ENCODE measurements around the gene NDUFS8.
A peak's percentile ranks its signal among the peaks of the same experiment; 100 is the strongest.

Gene NDUFS8

DNA sequence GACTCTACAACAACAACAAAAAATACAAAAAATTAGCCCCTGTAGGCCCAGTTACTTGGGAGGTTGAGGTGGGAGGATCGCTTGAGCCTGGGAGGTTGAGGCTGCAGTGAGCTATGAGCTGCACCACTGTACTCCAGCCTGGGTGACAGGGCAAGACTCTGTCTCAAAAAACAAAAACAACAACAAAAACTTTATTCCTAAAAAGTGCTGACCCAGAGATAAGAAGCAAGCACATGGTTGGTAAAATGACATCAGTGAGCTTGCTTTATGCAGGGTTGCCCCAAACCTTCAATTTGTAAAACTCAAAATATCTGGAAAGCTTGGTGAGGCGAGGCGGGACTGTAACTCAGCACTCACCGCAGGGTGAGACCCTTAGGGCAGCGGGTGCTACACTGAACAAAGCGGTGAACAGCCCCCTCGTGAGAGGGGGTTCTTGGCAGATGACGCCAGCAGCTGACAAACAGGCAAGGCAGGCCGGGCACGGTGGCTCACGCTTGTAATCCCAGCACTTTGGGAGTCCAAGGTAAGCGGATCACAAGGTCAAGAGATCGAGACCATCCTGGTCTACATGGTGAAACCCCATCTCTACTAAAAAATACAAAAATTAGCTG lies 4.9 kb downstream of the NDUFS8 start:
- DNase-seq (ENCODE audit: insufficient read length) (no peak), FAIRE-seq (no peak)
- TF ChIP-seq POLR2A (IDR thresholded peaks at IDR 0.05; ENCODE audit: low read depth, low read length) (no peak), TAF1 (IDR thresholded peaks at IDR 0.05; ENCODE audit: borderline replicate concordance, low read depth, low read length) (no peak), POLR2AphosphoS5 (IDR thresholded peaks at IDR 0.05; ENCODE audit: low read depth, low read length) (no peak)

DNA sequence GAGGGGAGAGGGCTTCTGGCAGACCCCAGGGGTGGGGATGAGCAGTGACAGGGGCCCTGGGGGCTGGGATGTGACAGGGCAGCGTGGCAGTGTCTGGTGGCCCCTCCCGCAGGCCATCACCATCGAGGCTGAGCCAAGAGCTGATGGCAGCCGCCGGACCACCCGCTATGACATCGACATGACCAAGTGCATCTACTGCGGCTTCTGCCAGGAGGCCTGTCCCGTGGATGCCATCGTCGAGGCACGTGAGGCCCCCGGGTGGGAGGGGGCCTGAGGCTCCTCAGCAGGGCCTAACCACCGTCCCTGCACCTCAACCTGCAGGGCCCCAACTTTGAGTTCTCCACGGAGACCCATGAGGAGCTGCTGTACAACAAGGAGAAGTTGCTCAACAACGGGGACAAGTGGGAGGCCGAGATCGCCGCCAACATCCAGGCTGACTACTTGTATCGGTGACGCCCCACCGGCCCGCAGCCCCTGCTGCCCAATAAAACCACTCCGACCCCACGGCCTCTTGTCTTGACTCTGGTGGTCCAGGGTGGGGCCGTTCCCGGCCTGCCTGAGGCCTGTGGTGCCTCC lies 5.7 kb downstream of the NDUFS8 start:
- FAIRE-seq (no peak), DNase-seq (ENCODE audit: insufficient read length) (no peak)
- no peak for TF ChIP-seq TAF1 (IDR thresholded peaks at IDR 0.05; ENCODE audit: borderline replicate concordance, low read depth, low read length)
- TF ChIP-seq POLR2A (IDR thresholded peaks at IDR 0.05; ENCODE audit: low read depth, low read length): no peak
- TF ChIP-seq POLR2AphosphoS5 (IDR thresholded peaks at IDR 0.05; ENCODE audit: low read depth, low read length): no peak

DNA sequence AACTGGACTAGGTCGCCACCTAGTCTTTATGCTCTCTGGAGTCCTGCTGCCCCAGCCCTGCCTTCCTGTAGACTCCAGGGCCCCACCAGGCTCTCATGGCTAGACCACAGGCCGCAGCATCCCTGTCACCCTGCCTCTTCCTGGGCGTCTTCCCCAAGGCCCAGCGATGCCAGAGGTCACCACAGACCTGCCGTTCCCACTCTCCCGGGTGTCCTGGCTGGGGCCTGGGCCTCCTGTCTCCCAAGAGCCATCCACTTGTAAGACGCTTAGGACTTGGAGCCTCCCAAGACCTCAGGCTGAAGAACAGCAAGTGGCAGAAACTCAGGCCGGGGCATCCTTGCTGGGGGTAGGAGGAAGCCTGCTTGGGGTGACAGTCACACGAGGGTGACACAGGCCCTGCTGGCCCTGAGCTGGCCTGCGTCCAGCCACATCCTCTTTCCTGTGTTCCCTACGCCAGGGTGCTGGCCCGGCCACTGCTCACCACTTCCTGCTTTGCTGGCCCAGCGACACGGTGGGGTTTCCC lies 6.3 kb downstream of the NDUFS8 start:
- no peak for FAIRE-seq
- no peak for DNase-seq (ENCODE audit: insufficient read length)
- TF ChIP-seq POLR2A (IDR thresholded peaks at IDR 0.05; ENCODE audit: low read depth, low read length): no peak
- no peak for TF ChIP-seq TAF1 (IDR thresholded peaks at IDR 0.05; ENCODE audit: borderline replicate concordance, low read depth, low read length)
- TF ChIP-seq POLR2AphosphoS5 (IDR thresholded peaks at IDR 0.05; ENCODE audit: low read depth, low read length): no peak; the same call in 1 of the 2 replicates

DNA sequence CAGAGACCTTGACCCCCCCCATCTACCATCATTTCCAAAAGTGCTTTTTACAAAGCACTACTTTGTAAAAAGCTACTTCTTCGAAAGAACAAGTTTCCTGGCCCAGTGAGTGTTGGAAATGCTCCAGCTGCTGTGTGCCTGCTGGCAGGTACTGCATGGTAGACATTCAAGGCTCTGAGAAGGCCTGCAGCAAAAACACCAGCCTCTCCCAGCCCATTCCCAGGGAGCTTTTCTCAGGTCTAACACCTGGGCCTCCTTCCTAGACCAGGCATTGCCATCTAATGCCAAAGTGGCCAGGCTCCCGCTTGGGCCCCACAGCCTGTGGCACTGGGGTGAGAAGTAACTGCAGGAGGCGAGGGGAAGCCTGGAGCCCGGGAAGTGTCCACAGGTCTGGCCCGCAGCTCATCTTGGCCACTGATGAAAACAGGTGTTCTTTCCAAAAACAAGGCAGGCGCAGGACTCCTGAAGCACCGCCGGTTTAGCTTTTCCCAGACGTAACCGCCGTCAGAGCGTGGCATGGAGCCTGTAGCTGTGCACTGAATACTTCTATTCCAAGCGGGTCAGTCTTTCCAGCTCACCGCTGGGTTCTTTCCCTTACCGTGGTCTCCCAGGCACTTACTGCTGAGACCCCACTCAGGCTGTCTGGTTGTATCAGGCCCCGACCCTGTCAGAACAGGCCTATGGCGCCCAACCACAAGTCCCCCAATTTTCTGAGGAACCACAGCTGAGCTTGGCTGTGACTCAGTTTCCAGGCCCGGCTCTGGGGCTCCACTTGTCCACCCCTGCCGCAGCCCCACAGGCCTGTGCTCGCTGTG lies 7.1 kb downstream of the NDUFS8 start:
- no peak for DNase-seq (ENCODE audit: insufficient read length)
- peak; percentile 9 for FAIRE-seq
- no peak for TF ChIP-seq TAF1 (IDR thresholded peaks at IDR 0.05; ENCODE audit: borderline replicate concordance, low read depth, low read length)
- TF ChIP-seq POLR2AphosphoS5 (IDR thresholded peaks at IDR 0.05; ENCODE audit: low read depth, low read length): no peak
- TF ChIP-seq POLR2A (IDR thresholded peaks at IDR 0.05; ENCODE audit: low read depth, low read length): no peak

DNA sequence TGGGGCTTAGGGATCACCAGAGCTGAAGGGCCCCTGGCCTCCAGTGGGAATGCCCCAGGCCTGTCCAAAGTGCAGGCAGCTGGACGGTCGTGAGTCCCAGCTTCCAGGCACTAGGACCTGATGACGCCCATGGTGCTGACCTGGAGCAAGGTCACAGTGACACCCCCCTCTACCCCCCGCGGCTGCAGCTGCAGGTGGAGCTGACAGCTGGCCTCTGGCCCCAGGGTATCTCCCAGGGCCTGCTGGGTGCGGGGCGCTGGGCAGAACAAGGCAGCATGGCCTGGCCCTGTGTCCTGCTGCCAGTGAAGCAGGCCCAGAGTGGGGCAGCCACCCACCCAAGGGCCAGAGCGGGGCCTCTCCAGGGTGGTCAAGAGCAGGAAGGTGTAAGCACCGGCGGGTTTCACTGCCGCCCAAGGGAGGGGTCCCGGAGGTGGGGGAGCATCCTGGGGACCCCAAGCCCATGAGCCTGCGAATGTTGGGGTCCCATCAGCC lies 7.8 kb downstream of the NDUFS8 start:
- TF ChIP-seq POLR2A (IDR thresholded peaks at IDR 0.05; ENCODE audit: low read depth, low read length) (no peak), TAF1 (IDR thresholded peaks at IDR 0.05; ENCODE audit: borderline replicate concordance, low read depth, low read length) (no peak), POLR2AphosphoS5 (IDR thresholded peaks at IDR 0.05; ENCODE audit: low read depth, low read length) (no peak)
- FAIRE-seq: no peak
- no peak for DNase-seq (ENCODE audit: insufficient read length)

DNA sequence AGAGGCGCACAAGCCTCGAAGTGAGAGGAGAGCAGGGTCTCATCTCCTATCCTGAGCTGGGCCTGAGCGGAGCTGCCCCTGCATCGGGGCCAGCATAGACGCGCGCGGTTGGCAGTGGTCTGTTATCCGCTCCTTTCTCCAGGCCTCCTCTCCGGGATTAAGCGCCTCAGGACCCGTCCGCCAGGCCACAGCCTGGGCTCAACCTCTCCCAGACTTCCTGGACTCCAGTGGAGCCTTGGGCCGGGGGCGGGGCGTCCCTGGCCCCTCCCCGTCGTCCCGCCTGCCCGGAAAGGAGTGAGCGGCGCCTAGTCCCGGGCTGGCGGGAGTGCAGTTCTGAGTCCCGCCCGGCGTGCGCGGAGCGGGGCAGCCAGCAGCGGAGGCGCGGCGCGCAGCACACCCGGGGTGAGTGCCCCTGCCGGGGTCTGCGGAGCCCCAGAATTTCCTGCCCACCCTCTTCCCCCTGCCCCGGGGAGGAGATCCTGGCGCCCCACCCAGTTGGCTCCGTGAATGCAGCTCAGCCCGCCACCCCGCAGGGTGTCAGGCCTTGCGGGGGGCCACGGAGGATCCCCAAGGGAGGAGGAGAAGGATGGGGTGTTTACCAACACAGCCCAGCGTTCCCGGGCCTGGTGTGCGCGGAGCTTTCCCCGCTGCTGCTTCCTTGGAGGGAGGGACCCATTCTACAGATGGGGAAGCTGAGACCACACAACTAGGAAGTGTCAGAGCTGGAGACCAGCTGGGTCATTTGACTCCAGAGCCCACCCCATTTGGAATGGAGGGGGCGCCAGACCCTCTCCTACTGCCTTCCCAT lies 8.4 kb downstream of the NDUFS8 start, which contains the start of gene TCIRG1:
Gene TCIRG1, plus strand, starts transcription at position 308 of the 808 bp plus-strand sequence. CDS start 2,247 bp downstream, outside the sequence.
- FAIRE-seq: peak; percentile 95
- peak; percentile 49 for TF ChIP-seq POLR2AphosphoS5 (IDR thresholded peaks at IDR 0.05; ENCODE audit: low read depth, low read length)
- peak; percentile 62; the same call in 1 of the 2 replicates for TF ChIP-seq TAF1 (IDR thresholded peaks at IDR 0.05; ENCODE audit: borderline replicate concordance, low read depth, low read length)
- TF ChIP-seq POLR2A (IDR thresholded peaks at IDR 0.05; ENCODE audit: low read depth, low read length): peak; percentile 81; the same call in 1 of the 2 replicates

DNA sequence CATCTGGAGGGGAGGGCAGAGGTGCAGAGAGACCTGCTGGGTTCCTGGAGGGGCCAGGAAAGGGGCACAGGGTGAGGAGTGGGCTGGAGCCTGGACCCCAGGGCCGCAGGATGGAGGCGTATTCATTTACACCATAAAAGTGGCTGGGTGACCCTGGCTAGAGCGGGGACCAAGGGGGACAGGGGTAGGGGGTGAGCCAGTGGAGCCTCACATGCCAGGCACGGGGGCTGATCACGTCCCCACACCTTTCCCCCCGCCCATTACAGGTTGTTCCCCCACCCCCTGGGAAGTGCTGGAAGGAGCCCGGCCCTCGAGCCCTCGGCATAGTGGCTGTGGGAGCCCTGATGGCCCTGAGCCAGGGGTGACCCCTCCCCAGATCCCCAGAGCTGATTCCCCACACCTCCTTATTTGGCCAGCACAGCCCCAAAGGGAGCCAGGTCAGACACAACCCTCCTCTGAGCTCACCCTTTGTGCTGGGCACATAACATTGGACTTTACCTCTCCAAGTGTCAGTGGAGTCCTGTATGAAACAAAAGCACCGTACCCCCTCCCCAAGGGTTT lies 9.1 kb downstream of the NDUFS8 start:
- DNase-seq (ENCODE audit: insufficient read length) (no peak), FAIRE-seq (no peak)
- TF ChIP-seq POLR2AphosphoS5 (IDR thresholded peaks at IDR 0.05; ENCODE audit: low read depth, low read length) (no peak), TAF1 (IDR thresholded peaks at IDR 0.05; ENCODE audit: borderline replicate concordance, low read depth, low read length) (no peak), POLR2A (IDR thresholded peaks at IDR 0.05; ENCODE audit: low read depth, low read length) (no peak)

More for the DNA sequence above, 8.4 kb downstream of the NDUFS8 start, which contains the start of gene TCIRG1:
- DNase-seq (ENCODE audit: insufficient read length): peak; percentile 97

DNA sequence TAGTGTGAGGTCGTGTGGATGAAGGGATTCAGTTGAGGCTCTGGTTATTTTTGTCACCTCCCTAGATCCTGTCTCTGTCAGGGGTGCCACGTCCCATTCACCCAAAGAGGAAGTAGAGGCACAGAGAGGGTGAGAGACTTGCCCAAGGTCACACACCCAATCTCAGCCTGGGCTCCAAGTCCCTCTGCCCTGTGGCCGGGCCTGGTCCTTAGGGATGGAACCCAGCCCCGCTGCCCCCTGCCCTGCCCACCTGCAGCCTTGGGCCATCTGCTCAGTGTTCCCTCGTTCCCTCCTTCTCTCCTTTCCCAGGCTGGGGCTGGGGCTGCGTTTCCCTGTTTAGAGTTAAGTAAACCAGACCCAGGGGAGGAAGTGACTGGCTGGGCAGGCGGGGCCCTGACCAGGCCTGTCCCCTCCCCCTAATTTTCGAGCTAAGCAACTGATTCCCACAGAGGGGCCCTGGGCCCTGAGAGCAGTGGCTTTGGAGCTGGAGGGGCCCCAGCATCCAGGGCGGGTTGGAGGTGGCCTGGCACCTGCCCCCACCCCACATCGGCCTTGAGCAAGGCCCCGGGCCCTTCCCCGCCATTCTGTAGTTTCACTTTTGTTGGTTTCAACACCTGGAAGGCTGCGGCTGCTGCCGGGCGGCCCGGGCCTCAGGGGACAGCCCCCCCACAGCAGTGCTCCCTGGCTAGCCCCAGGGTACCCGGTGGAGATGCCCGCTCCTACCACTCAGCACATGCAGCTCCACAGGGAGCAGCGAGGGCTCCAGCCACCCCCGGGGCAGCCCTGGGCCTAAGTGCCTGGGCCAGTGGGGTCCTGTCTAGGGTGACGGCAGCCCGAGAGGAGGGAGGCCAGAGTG lies 9.8 kb downstream of the NDUFS8 start:
- TF ChIP-seq POLR2A (IDR thresholded peaks at IDR 0.05; ENCODE audit: low read depth, low read length): no peak
- no peak; the same call in 1 of the 2 replicates for TF ChIP-seq POLR2AphosphoS5 (IDR thresholded peaks at IDR 0.05; ENCODE audit: low read depth, low read length)
- peak; percentile 91 for FAIRE-seq
- DNase-seq (ENCODE audit: insufficient read length): peak; percentile 95

DNA sequence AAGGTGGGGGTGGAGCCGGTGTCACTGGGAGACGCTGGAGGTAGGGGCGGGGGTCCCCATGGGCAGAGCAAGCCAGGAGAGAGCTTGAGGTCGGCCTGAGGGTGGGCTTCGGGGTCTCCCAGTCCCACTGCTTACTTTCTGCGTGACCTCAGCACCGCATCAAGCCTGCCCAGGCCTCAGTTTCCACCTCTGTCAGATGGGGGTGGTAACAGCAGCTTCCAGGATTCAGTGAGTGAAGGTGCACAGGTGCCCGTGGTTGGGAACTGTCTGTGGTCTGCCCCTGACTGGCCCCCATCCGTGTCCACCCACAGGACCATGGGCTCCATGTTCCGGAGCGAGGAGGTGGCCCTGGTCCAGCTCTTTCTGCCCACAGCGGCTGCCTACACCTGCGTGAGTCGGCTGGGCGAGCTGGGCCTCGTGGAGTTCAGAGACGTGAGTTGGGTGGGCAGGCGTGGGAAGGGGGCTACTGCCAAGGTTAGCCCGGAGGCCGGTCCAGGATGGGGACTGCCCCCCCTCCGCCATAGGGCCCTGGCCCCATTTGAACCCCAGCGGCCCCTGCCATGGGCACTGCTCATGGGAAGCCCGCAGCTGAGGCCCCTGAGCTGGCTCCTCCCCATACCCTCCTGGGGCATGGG lies 10.6 kb downstream of the NDUFS8 start:
- no peak for FAIRE-seq
- TF ChIP-seq POLR2AphosphoS5 (IDR thresholded peaks at IDR 0.05; ENCODE audit: low read depth, low read length) (no peak), POLR2A (IDR thresholded peaks at IDR 0.05; ENCODE audit: low read depth, low read length) (no peak), TAF1 (IDR thresholded peaks at IDR 0.05; ENCODE audit: borderline replicate concordance, low read depth, low read length) (no peak)
- DNase-seq (ENCODE audit: insufficient read length): no peak
